ENCODE measurements around the gene SERPIND1.

DNA sequence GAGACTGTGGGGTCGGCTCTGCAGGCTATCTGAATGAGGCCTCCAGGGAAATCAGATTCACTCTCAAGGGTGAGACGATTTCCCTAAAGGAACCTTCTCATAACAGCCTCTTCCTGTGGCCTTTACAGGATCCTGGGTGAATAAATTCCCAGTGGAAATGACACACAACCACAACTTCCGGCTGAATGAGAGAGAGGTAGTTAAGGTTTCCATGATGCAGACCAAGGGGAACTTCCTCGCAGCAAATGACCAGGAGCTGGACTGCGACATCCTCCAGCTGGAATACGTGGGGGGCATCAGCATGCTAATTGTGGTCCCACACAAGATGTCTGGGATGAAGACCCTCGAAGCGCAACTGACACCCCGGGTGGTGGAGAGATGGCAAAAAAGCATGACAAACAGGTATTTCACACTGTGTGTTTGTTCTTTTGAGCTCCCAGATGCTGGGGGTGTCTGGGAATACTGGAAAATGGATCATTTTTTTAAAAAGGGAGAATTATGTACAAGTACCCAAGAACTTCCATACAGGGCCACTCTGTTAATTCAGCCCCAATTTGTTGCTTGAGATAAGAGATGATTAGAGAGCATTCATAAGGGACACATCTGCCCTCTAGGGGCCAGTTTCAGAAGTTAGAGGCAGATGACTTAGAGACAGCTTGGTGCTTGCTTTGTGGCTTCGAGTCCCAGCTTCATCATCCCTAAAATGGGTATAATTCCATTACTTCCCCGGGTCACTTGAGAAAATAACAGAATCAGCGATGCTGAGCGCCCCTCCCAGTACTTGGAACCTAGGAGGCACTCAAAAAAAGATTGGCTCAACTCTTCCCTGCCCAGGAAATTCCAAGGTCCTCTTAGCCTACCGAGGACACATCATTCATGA, 10.2 kb downstream of the SERPIND1 start:
- TF ChIP-seq POLR2A (IDR thresholded peaks at IDR 0.05; ENCODE audit: low read length), result no peak
- no peak for TF ChIP-seq GATA1 (IDR thresholded peaks at IDR 0.05; ENCODE audit: low read depth, low read length)
